Ovary (tissue), 3 donors: ENCODE measurements around the gene PXYLP1.

ENCODE experiments used
- POLR2A ChIP-seq: fragments of 450-650 bp; IDR thresholded peaks from one replicate; pipeline ENCODE4 v1.6.1; 2017; ENCODE audit warnings: antibody characterized with exemption, mild to moderate bottlenecking, moderate library complexity
- TF ChIP-seq, protein P1 (sequence below), 3 donors: fragments of 450-650 bp in 2 of 3; fragments of 200-600 bp in 1 of 3; IDR thresholded peaks; one replicate each; pipeline versions ENCODE4 v1.5.1 to v1.8.0; 2016 to 2022; ENCODE audit warnings: antibody characterized with exemption in 3 of 3, mild to moderate bottlenecking in 1 of 3
- donor health status: DM: no; HTN: no; CAD: no.

DNA sequence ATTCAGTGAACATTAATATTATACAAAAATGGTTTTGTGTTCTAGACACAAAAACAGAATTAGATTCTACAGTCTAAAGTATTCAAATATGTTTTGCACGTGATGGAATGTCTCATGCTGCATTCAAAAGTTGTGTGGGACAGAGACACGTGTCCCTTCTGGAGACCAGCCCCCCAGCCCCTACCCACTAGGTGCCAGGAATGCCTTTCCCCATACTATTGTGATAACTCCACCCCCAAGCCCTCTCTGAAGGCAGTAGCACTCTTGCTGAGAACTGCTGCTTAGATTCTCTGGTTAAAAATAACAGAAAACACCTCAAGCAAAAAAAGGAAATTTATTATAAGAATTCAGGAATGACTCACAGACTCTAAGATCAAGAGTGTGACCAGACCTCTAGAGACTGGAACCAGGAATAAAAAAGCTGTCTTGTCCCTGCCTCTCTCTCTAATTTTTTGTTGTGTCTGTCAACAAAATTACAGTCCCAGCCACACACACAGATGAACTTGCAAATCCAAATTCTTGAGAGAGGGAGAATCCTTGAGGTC, 57.7 kb downstream of the PXYLP1 start:
- TF ChIP-seq, protein P1, sequence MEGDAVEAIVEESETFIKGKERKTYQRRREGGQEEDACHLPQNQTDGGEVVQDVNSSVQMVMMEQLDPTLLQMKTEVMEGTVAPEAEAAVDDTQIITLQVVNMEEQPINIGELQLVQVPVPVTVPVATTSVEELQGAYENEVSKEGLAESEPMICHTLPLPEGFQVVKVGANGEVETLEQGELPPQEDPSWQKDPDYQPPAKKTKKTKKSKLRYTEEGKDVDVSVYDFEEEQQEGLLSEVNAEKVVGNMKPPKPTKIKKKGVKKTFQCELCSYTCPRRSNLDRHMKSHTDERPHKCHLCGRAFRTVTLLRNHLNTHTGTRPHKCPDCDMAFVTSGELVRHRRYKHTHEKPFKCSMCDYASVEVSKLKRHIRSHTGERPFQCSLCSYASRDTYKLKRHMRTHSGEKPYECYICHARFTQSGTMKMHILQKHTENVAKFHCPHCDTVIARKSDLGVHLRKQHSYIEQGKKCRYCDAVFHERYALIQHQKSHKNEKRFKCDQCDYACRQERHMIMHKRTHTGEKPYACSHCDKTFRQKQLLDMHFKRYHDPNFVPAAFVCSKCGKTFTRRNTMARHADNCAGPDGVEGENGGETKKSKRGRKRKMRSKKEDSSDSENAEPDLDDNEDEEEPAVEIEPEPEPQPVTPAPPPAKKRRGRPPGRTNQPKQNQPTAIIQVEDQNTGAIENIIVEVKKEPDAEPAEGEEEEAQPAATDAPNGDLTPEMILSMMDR (IDR thresholded peaks at IDR 0.05): no peak
- no peak for TF ChIP-seq POLR2A
